C4-2B (cell line): Measurements from ENCODE around the gene TCERG1L.
"Not testable (repeated sequence)": the region's sequence is repeated elsewhere in the genome, so short reads cannot be mapped to it uniquely, and the experiment has no call there.

Source experiments
- H3K27ac ChIP-seq: fragments of 450-650 bp; 2 replicates; pipeline ENCODE4 v1.5.1; 2017
- ZFX ChIP-seq: fragments of 450-650 bp; IDR thresholded peaks from 2 replicates; pipeline ENCODE4 v1.6.1; 2017
- TF ChIP-seq, protein P1 (sequence below): fragments of 450-650 bp; conservative IDR thresholded peaks from 2 replicates; pipeline ENCODE4 v1.5.1; 2017; ENCODE audit warnings: mild to moderate bottlenecking

TCERG1L gene

DNA sequence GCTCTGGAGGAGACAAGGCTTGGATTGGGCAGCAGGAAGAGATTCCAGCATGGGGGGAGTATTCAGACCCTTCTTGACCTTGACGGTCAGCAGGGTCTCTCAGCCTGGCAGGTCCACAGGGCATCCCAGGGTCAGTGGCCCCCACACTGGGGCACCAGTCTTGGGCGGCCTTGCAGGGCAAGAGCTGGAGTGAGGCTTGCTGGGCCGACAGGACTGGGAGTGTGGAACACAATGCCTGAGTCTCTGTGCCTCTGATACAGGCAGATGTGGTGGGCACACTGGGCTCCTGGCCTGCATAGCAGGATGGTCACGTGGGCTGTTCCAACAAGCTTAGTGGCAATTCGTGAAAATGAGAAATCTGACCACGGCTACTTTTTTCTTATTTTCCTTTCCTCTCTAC is 229.7 kb downstream of the TCERG1L start:
- TF ChIP-seq, protein P1, sequence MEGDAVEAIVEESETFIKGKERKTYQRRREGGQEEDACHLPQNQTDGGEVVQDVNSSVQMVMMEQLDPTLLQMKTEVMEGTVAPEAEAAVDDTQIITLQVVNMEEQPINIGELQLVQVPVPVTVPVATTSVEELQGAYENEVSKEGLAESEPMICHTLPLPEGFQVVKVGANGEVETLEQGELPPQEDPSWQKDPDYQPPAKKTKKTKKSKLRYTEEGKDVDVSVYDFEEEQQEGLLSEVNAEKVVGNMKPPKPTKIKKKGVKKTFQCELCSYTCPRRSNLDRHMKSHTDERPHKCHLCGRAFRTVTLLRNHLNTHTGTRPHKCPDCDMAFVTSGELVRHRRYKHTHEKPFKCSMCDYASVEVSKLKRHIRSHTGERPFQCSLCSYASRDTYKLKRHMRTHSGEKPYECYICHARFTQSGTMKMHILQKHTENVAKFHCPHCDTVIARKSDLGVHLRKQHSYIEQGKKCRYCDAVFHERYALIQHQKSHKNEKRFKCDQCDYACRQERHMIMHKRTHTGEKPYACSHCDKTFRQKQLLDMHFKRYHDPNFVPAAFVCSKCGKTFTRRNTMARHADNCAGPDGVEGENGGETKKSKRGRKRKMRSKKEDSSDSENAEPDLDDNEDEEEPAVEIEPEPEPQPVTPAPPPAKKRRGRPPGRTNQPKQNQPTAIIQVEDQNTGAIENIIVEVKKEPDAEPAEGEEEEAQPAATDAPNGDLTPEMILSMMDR: no peak
- no peak for TF ChIP-seq ZFX
- no peak overlapping the region for H3K27ac ChIP-seq

- TF ChIP-seq, protein P1: no peak
- TF ChIP-seq ZFX: no peak
- H3K27ac ChIP-seq: no peak overlapping the region
Measured at GRCh38 chr10:131081376-131081775, 230.1 kb downstream of the TCERG1L start.

GRCh38 chr10:131080571-131080970 is 230.9 kb downstream of the TCERG1L start:
- no peak overlapping the region for H3K27ac ChIP-seq
- TF ChIP-seq ZFX: no peak
- TF ChIP-seq, protein P1: no peak

GRCh38 chr10:131079314-131079713 is 232.2 kb downstream of the TCERG1L start:
- no peak for TF ChIP-seq ZFX
- TF ChIP-seq, protein P1: no peak
- no peak overlapping the region for H3K27ac ChIP-seq

DNA sequence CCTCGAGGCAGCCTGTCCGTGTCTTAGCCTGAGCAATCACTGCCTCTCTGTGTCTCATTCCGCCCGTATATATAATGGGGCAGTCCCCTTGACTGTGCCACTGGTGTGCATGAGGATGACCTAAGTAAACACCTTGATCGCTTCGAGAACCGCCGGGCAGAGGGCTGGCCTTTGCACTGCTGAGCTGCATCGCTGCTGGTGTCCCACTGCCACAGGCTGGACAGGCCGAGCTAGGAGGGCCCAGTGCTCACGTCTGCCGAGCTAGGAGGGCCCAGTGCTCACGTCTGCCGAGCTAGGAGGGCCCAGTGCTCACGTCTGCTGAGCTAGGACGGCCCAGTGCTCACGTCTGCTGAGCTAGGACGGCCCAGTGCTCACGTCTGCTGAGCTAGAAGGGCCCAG is 232.6 kb downstream of the TCERG1L start:
- H3K27ac ChIP-seq: not testable (repeated sequence)

DNA sequence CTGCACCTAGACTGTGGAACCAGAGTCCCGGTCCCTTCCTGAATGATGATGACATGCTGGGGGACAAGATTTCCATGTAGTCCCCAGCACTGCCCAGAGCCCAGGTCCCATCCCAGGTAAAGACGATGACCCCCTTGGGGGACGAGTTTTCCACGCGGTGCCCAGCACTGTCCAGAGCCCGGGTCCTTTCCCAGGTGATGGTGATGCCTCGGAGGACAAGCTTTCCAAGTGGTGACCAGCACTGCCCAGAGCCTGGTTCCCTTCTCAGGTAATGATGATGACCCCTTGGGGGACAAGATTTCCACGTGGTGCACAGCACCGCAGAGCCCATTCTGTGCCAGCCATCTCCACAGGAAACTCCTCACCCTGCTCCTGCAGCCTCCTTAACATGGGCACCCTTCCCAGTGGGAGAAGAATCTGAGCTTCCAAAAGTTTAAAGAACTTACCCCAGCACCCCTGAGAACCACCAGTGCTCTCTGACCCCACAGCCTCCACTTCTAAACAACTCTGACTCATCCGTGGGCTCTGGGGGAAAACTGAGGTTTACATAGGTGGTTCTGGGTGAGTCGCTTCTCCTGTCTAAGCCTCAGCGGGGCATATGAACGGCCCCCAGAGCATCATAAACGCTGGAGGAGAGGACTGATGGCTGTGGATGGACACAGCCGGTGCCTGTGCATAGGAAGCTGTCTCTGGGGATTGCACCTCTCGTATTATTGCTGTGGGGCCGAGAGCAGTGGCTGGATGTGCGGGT is 233.2 kb downstream of the TCERG1L start:
- H3K27ac ChIP-seq: no peak overlapping the region
- no peak for TF ChIP-seq ZFX
- TF ChIP-seq, protein P1: no peak

DNA sequence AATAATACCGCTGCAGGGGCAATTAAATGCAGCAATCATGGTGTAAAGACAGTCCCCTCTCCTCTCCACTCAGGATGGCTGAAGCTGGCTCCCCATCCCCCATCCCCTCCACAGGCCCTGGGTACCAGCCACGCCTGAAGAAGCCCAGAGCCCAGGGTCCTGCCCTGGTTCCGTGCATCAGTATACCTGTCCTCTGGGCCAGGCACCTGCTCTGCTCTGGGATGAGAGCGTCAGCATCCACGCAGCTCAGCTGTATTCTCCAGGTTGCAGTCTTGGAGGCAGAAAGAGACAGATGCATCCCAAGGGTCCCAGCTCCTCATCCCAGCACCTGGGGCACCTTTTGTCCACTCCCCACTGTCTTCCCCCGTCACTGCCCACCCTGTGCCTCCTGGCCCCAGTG is 233.8 kb downstream of the TCERG1L start:
- no peak for TF ChIP-seq ZFX

GRCh38 chr10:131077031-131077430 is 234.5 kb downstream of the TCERG1L start:
- no peak overlapping the region for H3K27ac ChIP-seq
- no peak for TF ChIP-seq ZFX
- TF ChIP-seq, protein P1: no peak

More for the DNA sequence above, 233.8 kb downstream of the TCERG1L start:
- no peak overlapping the region for H3K27ac ChIP-seq
